ENCODE results near the gene AKNA. TPM values are rescaled to one million over a fixed set of nuclear protein-coding genes. Genes with fewer than 3 reads are reported as not detected.
A peak's percentile ranks its signal among the peaks of the same experiment; 100 is the strongest.

AKNA gene
- total RNA-seq, 4 donors from 2014 or later: 34.8 to 63.2 (median 48.6) TPM

GRCh38 chr9:114416906-114417305, 29.1 kb upstream of the AKNA start:
- in situ Hi-C loops (cut with MboI; ENCODE audit: low pct_ligation_motif_present in 1 of 4, low pct_unique_long_range_greater_than_20kb in 1 of 4, low sequenced_read_pairs in 3 of 4): loop anchor here in 3 of 4 donors (10.0 to 25.0 kb wide), 2 partner anchors 238 to 245 kb away; partner anchors contain the start of gene TEX53 (in 3 of the 3)
- Histone ChIP-seq H3K36me3 (no peaks in the 10 kb centered on the region), H3K4me1 (peaks cover 0 to 9% (median 0%) of the 10 kb centered on the region in 4 donors), H3K27ac (no peak overlapping the region), H3K27me3 (no peaks in the 10 kb centered on the region), H3K9me3 (no peaks in the 10 kb centered on the region), H3K4me3 (no peak overlapping the region)
- 90% methylated on average over 2 of the region's 2 CpGs; no CpG with 5 or more reads in 1 of the 2 donors for WGBS, 2 donors (ENCODE audit: low coverage in 1 of 2)
- TF ChIP-seq, protein P1, sequence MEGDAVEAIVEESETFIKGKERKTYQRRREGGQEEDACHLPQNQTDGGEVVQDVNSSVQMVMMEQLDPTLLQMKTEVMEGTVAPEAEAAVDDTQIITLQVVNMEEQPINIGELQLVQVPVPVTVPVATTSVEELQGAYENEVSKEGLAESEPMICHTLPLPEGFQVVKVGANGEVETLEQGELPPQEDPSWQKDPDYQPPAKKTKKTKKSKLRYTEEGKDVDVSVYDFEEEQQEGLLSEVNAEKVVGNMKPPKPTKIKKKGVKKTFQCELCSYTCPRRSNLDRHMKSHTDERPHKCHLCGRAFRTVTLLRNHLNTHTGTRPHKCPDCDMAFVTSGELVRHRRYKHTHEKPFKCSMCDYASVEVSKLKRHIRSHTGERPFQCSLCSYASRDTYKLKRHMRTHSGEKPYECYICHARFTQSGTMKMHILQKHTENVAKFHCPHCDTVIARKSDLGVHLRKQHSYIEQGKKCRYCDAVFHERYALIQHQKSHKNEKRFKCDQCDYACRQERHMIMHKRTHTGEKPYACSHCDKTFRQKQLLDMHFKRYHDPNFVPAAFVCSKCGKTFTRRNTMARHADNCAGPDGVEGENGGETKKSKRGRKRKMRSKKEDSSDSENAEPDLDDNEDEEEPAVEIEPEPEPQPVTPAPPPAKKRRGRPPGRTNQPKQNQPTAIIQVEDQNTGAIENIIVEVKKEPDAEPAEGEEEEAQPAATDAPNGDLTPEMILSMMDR (IDR thresholded peaks at IDR 0.05): no peak
- TF ChIP-seq POLR2A (IDR thresholded peaks at IDR 0.05) (no peak), EP300 (IDR thresholded peaks at IDR 0.05; ENCODE audit: low read depth) (no peak), POLR2AphosphoS5 (IDR thresholded peaks at IDR 0.05) (no peak)
- intact Hi-C loops (cut with DNase I; ENCODE audit: low total_unique reads): no loop called here
- no peak for DNase-seq

DNA sequence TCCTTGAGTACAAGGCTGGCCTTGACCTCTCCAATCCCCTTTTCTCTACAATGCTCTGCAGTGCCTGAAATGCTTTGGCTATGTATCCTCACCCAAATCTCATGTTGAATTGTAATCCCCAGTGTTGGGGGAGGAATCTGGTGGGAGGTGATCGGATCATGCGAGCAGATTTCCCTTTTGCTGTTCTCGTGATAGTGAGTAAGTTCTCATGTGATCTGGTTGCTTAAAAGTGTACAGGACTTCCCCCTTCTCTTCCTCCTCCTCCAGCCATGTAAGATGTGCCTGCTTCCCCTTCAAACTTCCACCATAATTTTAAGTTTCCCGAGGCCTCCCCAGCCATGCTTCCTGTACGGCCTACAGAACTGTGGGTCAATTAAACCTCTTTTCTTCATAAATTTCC, 28.5 kb upstream of the AKNA start:
- H3K4me1 ChIP-seq: peaks cover 0 to 9% (median 0%) of the 10 kb centered on the region in 4 donors
- intact Hi-C loops (cut with DNase I; ENCODE audit: low total_unique reads): no loop called here
- in situ Hi-C loops (cut with MboI; ENCODE audit: low pct_ligation_motif_present in 1 of 4, low pct_unique_long_range_greater_than_20kb in 1 of 4, low sequenced_read_pairs in 3 of 4): loop anchor here in 3 of 4 donors (10.0 to 25.0 kb wide), 2 partner anchors 239 to 246 kb away; partner anchors contain the start of gene TEX53 (in 3 of the 3)
- H3K27ac ChIP-seq: no peak overlapping the region
- H3K27me3 ChIP-seq: no peaks in the 10 kb centered on the region
- no peak for TF ChIP-seq EP300 (IDR thresholded peaks at IDR 0.05; ENCODE audit: low read depth)
- no peak for TF ChIP-seq POLR2AphosphoS5 (IDR thresholded peaks at IDR 0.05)
- TF ChIP-seq, protein P1 (IDR thresholded peaks at IDR 0.05): no peak
- TF ChIP-seq POLR2A (IDR thresholded peaks at IDR 0.05): no peak
- 72 to 75% methylated on average over 5 of the region's 5 CpGs for WGBS, 2 donors (ENCODE audit: low coverage in 1 of 2)
- DNase-seq: no peak
- H3K4me3 ChIP-seq: no peak overlapping the region
- no peaks in the 10 kb centered on the region for H3K36me3 ChIP-seq
- no peaks in the 10 kb centered on the region for H3K9me3 ChIP-seq

GRCh38 chr9:114414346-114414745, 26.6 kb upstream of the AKNA start:
- H3K4me1 ChIP-seq: peaks cover 0 to 9% (median 0%) of the 10 kb centered on the region in 4 donors
- in situ Hi-C loops (cut with MboI; ENCODE audit: low pct_ligation_motif_present in 1 of 4, low pct_unique_long_range_greater_than_20kb in 1 of 4, low sequenced_read_pairs in 3 of 4) (loop anchor here in 3 of 4 donors (10.0 to 25.0 kb wide), 2 partner anchors 240 to 248 kb away; partner anchors contain the start of gene TEX53 (in 3 of the 3)), intact Hi-C loops (cut with DNase I; ENCODE audit: low total_unique reads) (no loop called here)
- H3K9me3 ChIP-seq: no peaks in the 10 kb centered on the region
- H3K4me3 ChIP-seq: no peak overlapping the region
- DNase-seq: no peak
- H3K27me3 ChIP-seq: no peaks in the 10 kb centered on the region
- H3K27ac ChIP-seq: peak overlapping the region in 2 of 4 donors; percentile 4 to 43
- TF ChIP-seq EP300 (IDR thresholded peaks at IDR 0.05; ENCODE audit: low read depth): no peak
- TF ChIP-seq, protein P1 (IDR thresholded peaks at IDR 0.05): no peak
- TF ChIP-seq POLR2A (IDR thresholded peaks at IDR 0.05): no peak
- 46% methylated on average over 2 of the region's 2 CpGs; no CpG with 5 or more reads in 1 of the 2 donors for WGBS, 2 donors (ENCODE audit: low coverage in 1 of 2)
- no peaks in the 10 kb centered on the region for H3K36me3 ChIP-seq

DNA sequence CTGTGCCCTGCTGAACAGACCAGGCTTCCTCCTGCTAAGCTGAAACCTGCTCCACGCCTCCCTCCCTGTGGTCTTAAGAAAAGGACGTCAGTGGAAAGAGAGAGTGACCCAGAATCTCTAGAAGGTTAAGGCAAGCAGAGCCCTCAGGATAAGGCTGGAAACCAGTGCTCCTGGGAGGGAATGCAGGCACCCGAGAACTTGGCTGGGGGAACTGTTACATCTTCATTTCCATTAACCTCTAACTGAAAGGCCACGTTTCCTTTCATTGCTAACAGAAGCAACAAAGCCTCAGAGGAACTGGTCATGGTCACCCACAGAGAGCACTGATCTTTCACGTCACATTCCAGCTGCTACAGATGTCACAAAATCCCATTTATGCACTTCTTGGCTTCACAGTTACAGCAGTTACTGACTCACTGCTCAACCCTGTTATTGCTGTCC, 26.1 kb upstream of the AKNA start:
- no peak for DNase-seq
- Histone ChIP-seq H3K4me3 (no peak overlapping the region), H3K4me1 (peaks cover 0 to 9% (median 0%) of the 10 kb centered on the region in 4 donors), H3K27me3 (no peaks in the 10 kb centered on the region), H3K27ac (peak overlapping the region in 2 of 4 donors; percentile 4 to 43), H3K9me3 (no peaks in the 10 kb centered on the region), H3K36me3 (no peaks in the 10 kb centered on the region)
- in situ Hi-C loops (cut with MboI; ENCODE audit: low pct_ligation_motif_present in 1 of 4, low pct_unique_long_range_greater_than_20kb in 1 of 4, low sequenced_read_pairs in 3 of 4): loop anchor here in 3 of 4 donors (10.0 to 25.0 kb wide), 2 partner anchors 241 to 248 kb away; partner anchors contain the start of gene TEX53 (in 3 of the 3)
- WGBS, 2 donors (ENCODE audit: low coverage in 1 of 2): 37 to 64% methylated on average over 3 to 5 of the region's 5 CpGs
- intact Hi-C loops (cut with DNase I; ENCODE audit: low total_unique reads): no loop called here
- TF ChIP-seq POLR2A (IDR thresholded peaks at IDR 0.05): no peak
- TF ChIP-seq POLR2AphosphoS5 (IDR thresholded peaks at IDR 0.05): no peak
- TF ChIP-seq, protein P1 (IDR thresholded peaks at IDR 0.05): no peak
- no peak for TF ChIP-seq EP300 (IDR thresholded peaks at IDR 0.05; ENCODE audit: low read depth)
